HFFc6 (cell line): Measurements from ENCODE around the gene PLXDC1. TPM values are rescaled to one million over a fixed set of nuclear protein-coding genes. Genes with fewer than 3 reads are reported as not detected.

Experiments
- DNase-seq: peaks from one replicate; pipeline ENCODE4 v3.0.0-alpha.2; 2018
- H3K27ac Mint-ChIP-seq: 2 replicates; pipeline ENCODE4 v1.8.0; 2020; ENCODE audit warnings: mild to moderate bottlenecking, mixed read lengths
- H3K27me3 Mint-ChIP-seq: 2 replicates; pipeline ENCODE4 v1.8.0; 2021; ENCODE audit warnings: mild to moderate bottlenecking, moderate library complexity, mixed read lengths; ENCODE audit not compliant: insufficient read depth
- H3K36me3 Mint-ChIP-seq: 2 replicates; pipeline ENCODE4 v1.8.0; 2021; ENCODE audit warnings: low read depth, mixed read lengths
- H3K4me1 Mint-ChIP-seq: 2 replicates; pipeline ENCODE4 v1.8.0; 2020; ENCODE audit warnings: low read depth, mixed read lengths
- H3K4me3 Mint-ChIP-seq: 2 replicates; pipeline ENCODE4 v1.8.0; 2020; ENCODE audit warnings: mild to moderate bottlenecking, moderate library complexity, mixed read lengths
- H3K9me3 Mint-ChIP-seq: 2 replicates; pipeline ENCODE4 v1.8.0; 2020; ENCODE audit warnings: mild to moderate bottlenecking, mixed read lengths
- CTCF ChIP-seq: fragments of 200-600 bp; sonication (generic); IDR thresholded peaks from 2 replicates; pipeline ENCODE4 v1.5.0; 2021; ENCODE audit warnings: antibody characterized with exemption, mild to moderate bottlenecking
- total RNA-seq, 6 experiments: library from RNA; stranded (reverse); fragmentation: NEBNext Ultra II Directional; extraction: Animal tissue kit (Norgen Biotek cat#: 25700); gene quantifications; 2 replicates in 1 of 6; 3 replicates in 5 of 6; pipeline ENCODE4 v1.2.3, GENCODE V29; 2021

The PLXDC1 gene
- total RNA-seq, 6 experiments from 2014 or later, result 0.20 to 2.2 (median 0.69) TPM

GRCh38 chr17:39145143-39145542 is 6.3 kb downstream of the PLXDC1 start:
- Mint-ChIP-seq H3K27me3 (peaks cover 12% of the 10 kb centered on the region), H3K9me3 (no peaks in the 10 kb centered on the region; the same call in 1 of the 2 replicates), H3K4me3 (no peak overlapping the region), H3K4me1 (peaks cover 16% of the 10 kb centered on the region), H3K36me3 (no peaks in the 10 kb centered on the region; the same call in 1 of the 2 replicates), H3K27ac (no peak overlapping the region; the same call in 1 of the 2 replicates)
- DNase-seq, result no peak
- TF ChIP-seq CTCF, result no peak

- H3K4me3 Mint-ChIP-seq, result no peak overlapping the region
- no peaks in the 10 kb centered on the region; the same call in 1 of the 2 replicates for H3K9me3 Mint-ChIP-seq
- H3K27me3 Mint-ChIP-seq, result peaks cover 10% of the 10 kb centered on the region
- H3K36me3 Mint-ChIP-seq, result no peaks in the 10 kb centered on the region; the same call in 1 of the 2 replicates
- peak overlapping the region; percentile 86 for H3K27ac Mint-ChIP-seq
- H3K4me1 Mint-ChIP-seq, result peaks cover 23% of the 10 kb centered on the region
- TF ChIP-seq CTCF, result no peak
- peak; percentile 76 for DNase-seq
These were observed 7.0 kb downstream of the PLXDC1 start for GRCh38 chr17:39144416-39144840.

GRCh38 chr17:39143552-39144093 is 7.8 kb downstream of the PLXDC1 start:
- no peak for TF ChIP-seq CTCF
- Mint-ChIP-seq H3K4me1 (peaks cover 31% of the 10 kb centered on the region), H3K9me3 (no peaks in the 10 kb centered on the region; the same call in 1 of the 2 replicates), H3K27me3 (peaks cover 10% of the 10 kb centered on the region), H3K27ac (peak overlapping the region; percentile 86), H3K36me3 (no peaks in the 10 kb centered on the region; the same call in 1 of the 2 replicates), H3K4me3 (no peak overlapping the region)
- no peak for DNase-seq

GRCh38 chr17:39141915-39142664 is 9.3 kb downstream of the PLXDC1 start:
- DNase-seq, result no peak

GRCh38 chr17:39141294-39141693 is 10.1 kb downstream of the PLXDC1 start:
- H3K27ac Mint-ChIP-seq, result no peak overlapping the region
- no peak for DNase-seq
- peaks cover 6% of the 10 kb centered on the region for H3K27me3 Mint-ChIP-seq
- H3K9me3 Mint-ChIP-seq, result no peaks in the 10 kb centered on the region; the same call in 1 of the 2 replicates
- H3K36me3 Mint-ChIP-seq, result no peaks in the 10 kb centered on the region; the same call in 1 of the 2 replicates
- no peak for TF ChIP-seq CTCF
- no peak overlapping the region for H3K4me3 Mint-ChIP-seq
- peaks cover 54% of the 10 kb centered on the region for H3K4me1 Mint-ChIP-seq

More at GRCh38 chr17:39141915-39142664, 9.3 kb downstream of the PLXDC1 start:
- Mint-ChIP-seq H3K9me3 (no peaks in the 10 kb centered on the region; the same call in 1 of the 2 replicates), H3K4me3 (no peak overlapping the region), H3K27me3 (peaks cover 4% of the 10 kb centered on the region), H3K36me3 (no peaks in the 10 kb centered on the region; the same call in 1 of the 2 replicates), H3K27ac (no peak overlapping the region), H3K4me1 (peaks cover 46% of the 10 kb centered on the region)
- no peak for TF ChIP-seq CTCF
